ENCODE data around the gene MVD. TPM values are rescaled to one million over a fixed set of nuclear protein-coding genes. Genes with fewer than 3 reads are reported as not detected.

Gene MVD
- total and polyA plus RNA-seq, 2 of the 13 experiments (the other 11 are each of a cell fraction or from before 2014, with no cell fraction given), result 28.1 to 187 TPM

- TF ChIP-seq GMEB1 (CRISPR knock-in tag; IDR thresholded peaks at IDR 0.05; ENCODE audit: borderline replicate concordance) (no peak), CTCF (CRISPR knock-in tag; IDR thresholded peaks at IDR 0.05) (peak; percentile 94), POGK (CRISPR knock-in tag; conservative IDR thresholded peaks at IDR 0.05) (0 out of 2 replicates have a peak, but pooled peaks have one; percentile 18), TFDP2 (CRISPR knock-in tag; IDR thresholded peaks at IDR 0.05) (peak; percentile 32; the same call in 1 of the 2 replicates), ATF1 (CRISPR knock-in tag; IDR thresholded peaks at IDR 0.05) (no peak), SMARCC2 (IDR thresholded peaks at IDR 0.05) (no peak), SATB2 (CRISPR knock-in tag; IDR thresholded peaks at IDR 0.05) (no peak), ZNF570 (CRISPR knock-in tag; IDR thresholded peaks at IDR 0.05; ENCODE audit: borderline replicate concordance) (no peak), KLF11 (CRISPR knock-in tag; IDR thresholded peaks at IDR 0.05) (0 out of 2 replicates have a peak, but pooled peaks have one; percentile 30), ZNF558 (CRISPR knock-in tag; IDR thresholded peaks at IDR 0.05; ENCODE audit: borderline replicate concordance) (no peak), ZFY (CRISPR knock-in tag; IDR thresholded peaks at IDR 0.05) (peak; percentile 39; the same call in 1 of the 2 replicates), SAP130 (CRISPR knock-in tag; IDR thresholded peaks at IDR 0.05; ENCODE audit: low read depth) (peak; percentile 51; the same call in 1 of the 2 replicates), CREB3 (CRISPR knock-in tag; IDR thresholded peaks at IDR 0.05) (no peak), YEATS4 (CRISPR knock-in tag; IDR thresholded peaks at IDR 0.05; ENCODE audit: borderline replicate concordance) (peak; percentile 26; the same call in 1 of the 2 replicates), ZNF3 (CRISPR knock-in tag; IDR thresholded peaks at IDR 0.05) (no peak), AKAP8 (CRISPR knock-in tag; IDR thresholded peaks at IDR 0.05) (peak; percentile 50; the same call in 1 of the 2 replicates), HES4 (CRISPR knock-in tag; IDR thresholded peaks at IDR 0.05; ENCODE audit: borderline replicate concordance) (no peak), ZNF768 (CRISPR knock-in tag; IDR thresholded peaks at IDR 0.05) (peak; percentile 41; the same call in 1 of the 2 replicates), PAWR (CRISPR knock-in tag; IDR thresholded peaks at IDR 0.05; ENCODE audit: borderline replicate concordance) (no peak), ZMAT5 (CRISPR knock-in tag; IDR thresholded peaks at IDR 0.05; ENCODE audit: borderline replicate concordance, low read depth) (no peak), ZSCAN20 (CRISPR knock-in tag; IDR thresholded peaks at IDR 0.05; ENCODE audit: borderline replicate concordance) (peak; percentile 14; the same call in 1 of the 2 replicates), ZNF891 (CRISPR knock-in tag; IDR thresholded peaks at IDR 0.05) (peak; percentile 24), KAT8 (CRISPR knock-in tag; IDR thresholded peaks at IDR 0.05) (0 out of 2 replicates have a peak, but pooled peaks have one; percentile 21)
Observed at GRCh38 chr16:88681084-88681680, 18.3 kb upstream of the MVD start (continued).

Data from HepG2 (cell line).